Liver (tissue), 9 donors: ENCODE data around the gene ARHGEF5. TPM values are rescaled to one million over a fixed set of nuclear protein-coding genes. Genes with fewer than 3 reads are reported as not detected.

ENCODE experiments used
- DNase-seq: peaks from one replicate; pipeline ENCODE4 v3.0.0-alpha.2; 2017; ENCODE audit warnings: low spot score
- H3K27ac ChIP-seq, 2 donors: one replicate each; pipeline ENCODE4 v1.7.0; 2013; ENCODE audit warnings: inconsistent platforms in 2 of 2, low read length in 2 of 2, control low read depth in 1 of 2, low read depth in 1 of 2, mild to moderate bottlenecking in 1 of 2
- H3K27me3 ChIP-seq, 4 donors: one replicate each; pipeline versions ENCODE4 v1.6.1 to v1.7.0; 2013; ENCODE audit warnings: low read length in 3 of 4, inconsistent platforms in 1 of 4, mild to moderate bottlenecking in 1 of 4, moderate library complexity in 1 of 4; ENCODE audit not compliant: control insufficient read depth in 4 of 4, insufficient read depth in 4 of 4
- H3K36me3 ChIP-seq, 4 donors: one replicate each; pipeline versions ENCODE4 v1.6.1 to v1.7.0; 2013; ENCODE audit warnings: low read length in 3 of 4, mild to moderate bottlenecking in 3 of 4, low read depth in 1 of 4, moderate library complexity in 1 of 4; ENCODE audit not compliant: control insufficient read depth in 4 of 4, insufficient read depth in 3 of 4
- H3K4me1 ChIP-seq, 4 donors: one replicate each; pipeline versions ENCODE4 v1.6.1 to v1.7.0; 2013; ENCODE audit warnings: low read length in 3 of 4, mild to moderate bottlenecking in 3 of 4, moderate library complexity in 1 of 4; ENCODE audit not compliant: control insufficient read depth in 4 of 4, insufficient read depth in 4 of 4
- H3K4me3 ChIP-seq, 3 donors: one replicate each; pipeline versions ENCODE4 v1.6.1 to v1.7.0; 2013; ENCODE audit warnings: low read length in 3 of 3, control low read depth in 1 of 3, low read depth in 1 of 3, mild to moderate bottlenecking in 1 of 3
- H3K9ac ChIP-seq, 2 donors: one replicate each; pipeline ENCODE4 v1.7.0; 2013; ENCODE audit warnings: low read length in 2 of 2, mild to moderate bottlenecking in 2 of 2, moderate library complexity in 2 of 2, control low read depth in 1 of 2, low read depth in 1 of 2
- H3K9me3 ChIP-seq, 4 donors: one replicate each; pipeline versions ENCODE4 v1.6.1 to v1.7.0; 2013; ENCODE audit warnings: low read length in 3 of 4; ENCODE audit not compliant: control insufficient read depth in 4 of 4
- CTCF ChIP-seq: fragments of 150-350 bp; IDR thresholded peaks from 2 replicates; pipeline ENCODE4 v1.5.1; 2017; ENCODE audit warnings: improper control_type of control experiment, low read depth, low read length; ENCODE audit not compliant: missing input control
- EGR1 ChIP-seq, 2 donors: IDR thresholded peaks; 2 replicates each; pipeline ENCODE4 v1.6.1; 2016 to 2018; ENCODE audit warnings: antibody characterized with exemption in 2 of 2, low read depth in 2 of 2
- FOXA1 ChIP-seq: IDR thresholded peaks from 2 replicates; pipeline ENCODE4 v1.6.1; 2016; ENCODE audit warnings: antibody characterized with exemption
- GABPA ChIP-seq, 2 donors: IDR thresholded peaks in 1 of 2; conservative IDR thresholded peaks in 1 of 2; 2 replicates each; pipeline ENCODE4 v1.6.1; 2016; ENCODE audit warnings: antibody characterized with exemption in 2 of 2, mild to moderate bottlenecking in 1 of 2, moderate library complexity in 1 of 2
- HNF4A ChIP-seq, 2 donors: conservative IDR thresholded peaks; 2 replicates each; pipeline ENCODE4 v1.6.1; 2016; ENCODE audit warnings: antibody characterized with exemption in 2 of 2, mild to moderate bottlenecking in 2 of 2
- HNF4G ChIP-seq: IDR thresholded peaks from 2 replicates; pipeline ENCODE4 v1.6.1; 2016; ENCODE audit warnings: antibody characterized with exemption
- JUND ChIP-seq, 2 donors: IDR thresholded peaks; 2 replicates each; pipeline ENCODE4 v1.6.1; 2016; ENCODE audit warnings: antibody characterized with exemption in 2 of 2
- RAD21 ChIP-seq, 2 donors: IDR thresholded peaks; 2 replicates each; pipeline ENCODE4 v1.6.1; 2016; ENCODE audit warnings: antibody characterized with exemption in 2 of 2, mild to moderate bottlenecking in 2 of 2
- RXRA ChIP-seq, 2 donors: IDR thresholded peaks; 2 replicates each; pipeline ENCODE4 v1.6.1; 2017 to 2018; ENCODE audit warnings: antibody characterized with exemption in 2 of 2, mild to moderate bottlenecking in 1 of 2
- SP1 ChIP-seq: IDR thresholded peaks from 2 replicates; pipeline ENCODE4 v1.6.1; 2018; ENCODE audit warnings: antibody characterized with exemption, mild to moderate bottlenecking
- TAF1 ChIP-seq: conservative IDR thresholded peaks from 2 replicates; pipeline ENCODE4 v1.6.1; 2016; ENCODE audit warnings: antibody characterized with exemption, mild to moderate bottlenecking
- YY1 ChIP-seq: IDR thresholded peaks from 2 replicates; pipeline ENCODE4 v1.6.1; 2016; ENCODE audit warnings: antibody characterized with exemption, mild to moderate bottlenecking
- WGBS: extraction: QIAGEN DNeasy Blood & Tissue Kit; methylation state at CpG from one replicate; pipeline ENCODE4 v1.1.7; 2013; 5-methylcytosine and 5-hydroxymethylcytosine counted together
- polyA plus RNA-seq, 2 donors: library from polyadenylated mRNA; stranded (reverse) in 1 of 2; unstranded in 1 of 2; fragments of 200-250 nt in 1 of 2; fragments of >200 nt in 1 of 2; fragmentation: Nextera tagmentation in 1 of 2; extraction: Ambion mirVana in 1 of 2; gene quantifications; one replicate each; pipeline versions ENCODE4 v1.2.1 to v1.2.3, GENCODE V29; 2013 to 2015
- total RNA-seq, 2 donors: library from RNA; depleted of rRNA; stranded (reverse); fragments of >200 nt; gene quantifications; one replicate each; pipeline ENCODE4 v1.2.3, GENCODE V29; 2014
- TF ChIP-seq, protein P1 (sequence below): IDR thresholded peaks from 2 replicates; pipeline ENCODE4 v1.6.1; 2016; ENCODE audit warnings: antibody characterized with exemption
- TF ChIP-seq, protein P2 (sequence below): IDR thresholded peaks from 2 replicates; pipeline ENCODE4 v1.6.1; 2016; ENCODE audit warnings: antibody characterized with exemption
- TF ChIP-seq, protein P3 (sequence below): IDR thresholded peaks from 2 replicates; pipeline ENCODE4 v1.6.1; 2016; ENCODE audit warnings: antibody characterized with exemption
- donor health status: healthy.
- donor health status: healthy.
- donor health status: healthy.
- donor health status: healthy.
- donor health status: healthy.

Gene ARHGEF5
- total and polyA plus RNA-seq, 4 donors: 3.5 to 8.4 (median 4.8) TPM

- Histone ChIP-seq H3K27me3 (no peaks in the 10 kb centered on the region), H3K27ac (no peak overlapping the region), H3K36me3 (no peaks in the 10 kb centered on the region), H3K9ac (no peak overlapping the region), H3K4me3 (no peak overlapping the region), H3K4me1 (peaks cover 0 to 6% (median 0%) of the 10 kb centered on the region in 4 donors), H3K9me3 (no peaks in the 10 kb centered on the region)
- no peak for DNase-seq
- TF ChIP-seq CTCF (no peak), SP1 (no peak), EGR1 (IDR thresholded peaks at IDR 0.05; ENCODE audit: low read depth in 2 of 2) (no peak), JUND (IDR thresholded peaks at IDR 0.05) (no peak), HNF4G (no peak), FOXA1 (no peak), TAF1 (no peak), GABPA (IDR thresholded peaks at IDR 0.05 in 1 of 2, conservative IDR thresholded peaks at IDR 0.05 in 1 of 2) (no peak), HNF4A (conservative IDR thresholded peaks at IDR 0.05) (no peak), YY1 (no peak), RXRA (IDR thresholded peaks at IDR 0.05) (no peak)
- TF ChIP-seq, protein P1, sequence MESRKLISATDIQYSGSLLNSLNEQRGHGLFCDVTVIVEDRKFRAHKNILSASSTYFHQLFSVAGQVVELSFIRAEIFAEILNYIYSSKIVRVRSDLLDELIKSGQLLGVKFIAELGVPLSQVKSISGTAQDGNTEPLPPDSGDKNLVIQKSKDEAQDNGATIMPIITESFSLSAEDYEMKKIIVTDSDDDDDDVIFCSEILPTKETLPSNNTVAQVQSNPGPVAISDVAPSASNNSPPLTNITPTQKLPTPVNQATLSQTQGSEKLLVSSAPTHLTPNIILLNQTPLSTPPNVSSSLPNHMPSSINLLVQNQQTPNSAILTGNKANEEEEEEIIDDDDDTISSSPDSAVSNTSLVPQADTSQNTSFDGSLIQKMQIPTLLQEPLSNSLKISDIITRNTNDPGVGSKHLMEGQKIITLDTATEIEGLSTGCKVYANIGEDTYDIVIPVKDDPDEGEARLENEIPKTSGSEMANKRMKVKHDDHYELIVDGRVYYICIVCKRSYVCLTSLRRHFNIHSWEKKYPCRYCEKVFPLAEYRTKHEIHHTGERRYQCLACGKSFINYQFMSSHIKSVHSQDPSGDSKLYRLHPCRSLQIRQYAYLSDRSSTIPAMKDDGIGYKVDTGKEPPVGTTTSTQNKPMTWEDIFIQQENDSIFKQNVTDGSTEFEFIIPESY: no peak
- TF ChIP-seq, protein P2, sequence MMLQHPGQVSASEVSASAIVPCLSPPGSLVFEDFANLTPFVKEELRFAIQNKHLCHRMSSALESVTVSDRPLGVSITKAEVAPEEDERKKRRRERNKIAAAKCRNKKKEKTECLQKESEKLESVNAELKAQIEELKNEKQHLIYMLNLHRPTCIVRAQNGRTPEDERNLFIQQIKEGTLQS: no peak
- TF ChIP-seq, protein P3, sequence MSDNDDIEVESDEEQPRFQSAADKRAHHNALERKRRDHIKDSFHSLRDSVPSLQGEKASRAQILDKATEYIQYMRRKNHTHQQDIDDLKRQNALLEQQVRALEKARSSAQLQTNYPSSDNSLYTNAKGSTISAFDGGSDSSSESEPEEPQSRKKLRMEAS: no peak
- WGBS: 95% methylated on average over 4 of the region's 4 CpGs
Observed at GRCh38 chr7:144391014-144391413, 35.8 kb downstream of the ARHGEF5 start.

- no peaks in the 10 kb centered on the region for H3K9me3 ChIP-seq
- peak overlapping the region in 1 of 2 donors; percentile 36 for H3K9ac ChIP-seq
- peaks cover 0 to 6% (median 0%) of the 10 kb centered on the region in 4 donors for H3K4me1 ChIP-seq
- no peak for DNase-seq
- TF ChIP-seq RAD21 (IDR thresholded peaks at IDR 0.05): peak; percentile 91 to 92
- no peak for TF ChIP-seq HNF4A (conservative IDR thresholded peaks at IDR 0.05)
- TF ChIP-seq CTCF: peak; percentile 75
- TF ChIP-seq FOXA1: no peak
- H3K27me3 ChIP-seq: no peaks in the 10 kb centered on the region
- WGBS: 4% methylated on average over 8 of the region's 8 CpGs
- H3K27ac ChIP-seq: no peak overlapping the region
- H3K4me3 ChIP-seq: no peak overlapping the region
- H3K36me3 ChIP-seq: no peaks in the 10 kb centered on the region
Observed at GRCh38 chr7:144391823-144392255, 36.6 kb downstream of the ARHGEF5 start.
